ENCODE results near the gene FOXK1. TPM values are rescaled to one million over a fixed set of nuclear protein-coding genes. Genes with fewer than 3 reads are reported as not detected.

FOXK1 gene
- total RNA-seq, 1 experiment from 2014 or later, result 50.8 TPM

GRCh38 chr7:4808565-4808964 lies 126.5 kb downstream of the FOXK1 start:
- DNase-seq, result no peak
- Mint-ChIP-seq H3K27me3 (ENCODE audit: insufficient read depth, unreplicated experiment) (peaks cover 18% of the 10 kb centered on the region), H3K4me3 (ENCODE audit: unreplicated experiment) (no peak overlapping the region), H3K36me3 (ENCODE audit: insufficient read depth, unreplicated experiment) (no peaks in the 10 kb centered on the region), H3K4me1 (ENCODE audit: low read depth, unreplicated experiment) (no peaks in the 10 kb centered on the region), H3K9me3 (ENCODE audit: unreplicated experiment) (peaks cover 13% of the 10 kb centered on the region), H3K27ac (ENCODE audit: unreplicated experiment) (no peak overlapping the region)
- Histone ChIP-seq H3K36me3 (ENCODE audit: control insufficient read depth, insufficient read depth, low read length) (no peaks in the 10 kb centered on the region), H3K4me1 (no peaks in the 10 kb centered on the region), H3K9me3 (no peaks in the 10 kb centered on the region), H3K4me3 (ENCODE audit: low read depth, low read length) (no peak overlapping the region), H3K27me3 (replicated peaks; ENCODE audit: control insufficient read depth, insufficient read depth, low read length) (no peaks in the 10 kb centered on the region; the same call in 1 of the 2 replicates)
- intact Hi-C loops (cut with micrococcal nuclease; ENCODE audit: unreplicated experiment), result no loop called here
- TF ChIP-seq CTCF (IDR thresholded peaks at IDR 0.05; ENCODE audit: insufficient read depth in 1 of 2, low read depth in 1 of 2, low read length in 1 of 2, severe bottlenecking in 1 of 2, unreplicated experiment in 1 of 2), result no peak
- no TSS peak for BruUV-seq (replicated peaks)
- POLR2A ChIA-PET, result interaction anchor here (0.6 to 0.7 kb wide), 2 partner anchors 12 to 69 kb away, joined by 4 to 7 read pairs; no protein-coding TSS in a partner anchor
- CTCF ChIA-PET, result no interaction called here

GRCh38 chr7:4809091-4809591 lies 127.0 kb downstream of the FOXK1 start:
- POLR2A ChIA-PET, result interaction anchor here (0.6 kb wide), 1 partner anchor 430 kb away, joined by 6 read pairs; no protein-coding TSS in a partner anchor
- peaks cover 20% of the 10 kb centered on the region for H3K27me3 Mint-ChIP-seq (ENCODE audit: insufficient read depth, unreplicated experiment)
- H3K4me3 ChIP-seq (ENCODE audit: low read depth, low read length), result no peak overlapping the region

GRCh38 chr7:4809666-4810065 lies 127.6 kb downstream of the FOXK1 start:
- intact Hi-C loops (cut with micrococcal nuclease; ENCODE audit: unreplicated experiment), result no loop called here
- Histone ChIP-seq H3K4me3 (ENCODE audit: low read depth, low read length) (no peak overlapping the region), H3K9me3 (no peaks in the 10 kb centered on the region), H3K27me3 (replicated peaks; ENCODE audit: control insufficient read depth, insufficient read depth, low read length) (no peaks in the 10 kb centered on the region; the same call in 1 of the 2 replicates), H3K4me1 (no peaks in the 10 kb centered on the region), H3K36me3 (ENCODE audit: control insufficient read depth, insufficient read depth, low read length) (no peaks in the 10 kb centered on the region)
- Mint-ChIP-seq H3K4me1 (ENCODE audit: low read depth, unreplicated experiment) (no peaks in the 10 kb centered on the region), H3K9me3 (ENCODE audit: unreplicated experiment) (peaks cover 13% of the 10 kb centered on the region), H3K27ac (ENCODE audit: unreplicated experiment) (no peak overlapping the region), H3K4me3 (ENCODE audit: unreplicated experiment) (no peak overlapping the region), H3K27me3 (ENCODE audit: insufficient read depth, unreplicated experiment) (peaks cover 20% of the 10 kb centered on the region), H3K36me3 (ENCODE audit: insufficient read depth, unreplicated experiment) (no peaks in the 10 kb centered on the region)
- ChIA-PET POLR2A (interaction anchor here (0.6 kb wide), 1 partner anchor 430 kb away, joined by 6 read pairs; no protein-coding TSS in a partner anchor), CTCF (no interaction called here)
- TF ChIP-seq CTCF (IDR thresholded peaks at IDR 0.05; ENCODE audit: insufficient read depth in 1 of 2, low read depth in 1 of 2, low read length in 1 of 2, severe bottlenecking in 1 of 2, unreplicated experiment in 1 of 2), result no peak
- DNase-seq, result no peak
- BruUV-seq (replicated peaks), result no TSS peak

More at GRCh38 chr7:4809091-4809591, 127.0 kb downstream of the FOXK1 start:
- H3K27me3 ChIP-seq (replicated peaks; ENCODE audit: control insufficient read depth, insufficient read depth, low read length), result no peaks in the 10 kb centered on the region; the same call in 1 of the 2 replicates
- no peaks in the 10 kb centered on the region for H3K4me1 ChIP-seq
- H3K36me3 ChIP-seq (ENCODE audit: control insufficient read depth, insufficient read depth, low read length), result no peaks in the 10 kb centered on the region
- no peaks in the 10 kb centered on the region for H3K9me3 ChIP-seq
- H3K36me3 Mint-ChIP-seq (ENCODE audit: insufficient read depth, unreplicated experiment), result no peaks in the 10 kb centered on the region
- H3K27ac Mint-ChIP-seq (ENCODE audit: unreplicated experiment), result no peak overlapping the region
- CTCF ChIA-PET, result no interaction called here
- intact Hi-C loops (cut with micrococcal nuclease; ENCODE audit: unreplicated experiment), result no loop called here
- TF ChIP-seq CTCF (IDR thresholded peaks at IDR 0.05; ENCODE audit: insufficient read depth in 1 of 2, low read depth in 1 of 2, low read length in 1 of 2, severe bottlenecking in 1 of 2, unreplicated experiment in 1 of 2), result no peak
- peaks cover 13% of the 10 kb centered on the region for H3K9me3 Mint-ChIP-seq (ENCODE audit: unreplicated experiment)
- no TSS peak for BruUV-seq (replicated peaks)
- no peak for DNase-seq
- H3K4me1 Mint-ChIP-seq (ENCODE audit: low read depth, unreplicated experiment), result no peaks in the 10 kb centered on the region
- H3K4me3 Mint-ChIP-seq (ENCODE audit: unreplicated experiment), result no peak overlapping the region

All from Caco-2 (cell line).